Measurements from ENCODE around the gene GLI3. TPM values are rescaled to one million over a fixed set of nuclear protein-coding genes. Genes with fewer than 3 reads are reported as not detected.
A peak's percentile ranks its signal among the peaks of the same experiment; 100 is the strongest.

GLI3 gene
- total RNA-seq, 4 donors from 2014 or later: 8.6 to 12.6 (median 8.7) TPM

DNA sequence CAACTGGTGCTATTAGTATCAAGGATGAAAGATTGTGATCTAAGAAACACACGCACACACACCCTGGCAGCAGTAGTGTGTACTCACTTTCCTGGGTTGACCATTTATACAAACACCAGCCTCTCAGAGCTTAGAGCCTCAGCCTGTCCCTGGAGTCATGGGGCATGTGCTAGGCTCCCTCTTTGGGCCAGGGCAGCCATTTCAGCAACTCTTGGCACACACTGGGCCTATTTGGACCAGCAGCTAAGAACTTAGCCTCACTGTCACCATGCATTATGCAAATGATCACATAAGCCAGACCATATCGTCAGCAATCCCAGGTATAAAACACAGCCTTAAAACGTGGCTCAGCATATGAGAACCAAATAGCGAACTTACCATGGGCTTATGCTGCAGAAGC, 51.3 kb downstream of the GLI3 start:
- no peak overlapping the region for H3K27ac ChIP-seq
- no peaks in the 10 kb centered on the region for H3K9me3 ChIP-seq
- no peak overlapping the region for H3K4me3 ChIP-seq
- TF ChIP-seq CTCF (IDR thresholded peaks at IDR 0.05) (no peak), EP300 (IDR thresholded peaks at IDR 0.05) (no peak), POLR2A (IDR thresholded peaks at IDR 0.05) (no peak)
- no peak for DNase-seq (ENCODE audit: low spot score in 2 of 2)
- WGBS, 2 donors: 75 to 83% methylated on average over 4 of the region's 4 CpGs
- H3K36me3 ChIP-seq: no peaks in the 10 kb centered on the region
- no peaks in the 10 kb centered on the region for H3K4me1 ChIP-seq
- no peaks in the 10 kb centered on the region for H3K27me3 ChIP-seq

GRCh38 chr7:42183547-42183946, 53.5 kb downstream of the GLI3 start:
- TF ChIP-seq CTCF (IDR thresholded peaks at IDR 0.05) (no peak), POLR2A (IDR thresholded peaks at IDR 0.05) (no peak), EP300 (IDR thresholded peaks at IDR 0.05) (no peak)
- peaks cover 0 to 8% (median 0%) of the 10 kb centered on the region in 3 donors for H3K36me3 ChIP-seq
- 81 to 88% methylated on average over 6 of the region's 6 CpGs for WGBS, 2 donors
- no peak for DNase-seq (ENCODE audit: low spot score in 2 of 2)
- no peak overlapping the region for H3K4me3 ChIP-seq
- no peaks in the 10 kb centered on the region for H3K27me3 ChIP-seq
- no peaks in the 10 kb centered on the region for H3K4me1 ChIP-seq
- H3K9me3 ChIP-seq: no peaks in the 10 kb centered on the region
- no peak overlapping the region for H3K27ac ChIP-seq

- H3K27ac ChIP-seq: no peak overlapping the region
- H3K4me1 ChIP-seq: peaks cover 0 to 7% (median 1%) of the 10 kb centered on the region in 4 donors
- no peak overlapping the region for H3K4me3 ChIP-seq
- no peak for TF ChIP-seq CTCF (IDR thresholded peaks at IDR 0.05)
- no peak for TF ChIP-seq POLR2A (IDR thresholded peaks at IDR 0.05)
- TF ChIP-seq EP300 (IDR thresholded peaks at IDR 0.05): no peak
- no peak for DNase-seq (ENCODE audit: low spot score in 2 of 2)
- H3K9me3 ChIP-seq: no peaks in the 10 kb centered on the region
- no peaks in the 10 kb centered on the region for H3K27me3 ChIP-seq
- peaks cover 0 to 8% (median 0%) of the 10 kb centered on the region in 3 donors for H3K36me3 ChIP-seq
- WGBS, 2 donors: 91 to 93% methylated on average over 4 of the region's 4 CpGs
Observed at GRCh38 chr7:42181566-42181965, 55.4 kb downstream of the GLI3 start.

DNA sequence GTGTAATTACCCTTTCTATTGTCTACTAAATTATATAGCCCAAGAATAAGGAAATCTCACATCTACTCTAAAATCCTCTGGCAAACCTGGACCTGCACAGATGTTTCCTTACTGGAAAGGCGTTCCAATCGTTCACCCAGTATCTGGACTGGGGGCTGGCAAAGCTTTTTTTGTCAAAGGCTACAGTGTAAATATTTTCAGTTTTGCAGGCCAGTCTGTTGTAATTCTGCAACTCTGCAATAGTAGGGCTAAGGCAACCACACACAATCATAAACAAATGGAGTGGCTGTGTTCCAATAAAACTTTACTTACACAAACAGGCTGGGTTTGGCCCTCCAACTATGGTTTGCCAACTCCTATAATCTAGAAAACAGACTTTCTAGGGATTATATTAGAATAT, 56.2 kb downstream of the GLI3 start:
- 83 to 86% methylated on average over 2 of the region's 2 CpGs for WGBS, 2 donors
- no peak for TF ChIP-seq EP300 (IDR thresholded peaks at IDR 0.05)
- no peak for TF ChIP-seq POLR2A (IDR thresholded peaks at IDR 0.05)
- TF ChIP-seq CTCF (IDR thresholded peaks at IDR 0.05): no peak
- Histone ChIP-seq H3K36me3 (peaks cover 0 to 8% (median 0%) of the 10 kb centered on the region in 3 donors), H3K9me3 (no peaks in the 10 kb centered on the region), H3K27ac (no peak overlapping the region), H3K4me3 (no peak overlapping the region), H3K4me1 (peaks cover 0 to 14% (median 5%) of the 10 kb centered on the region in 4 donors), H3K27me3 (no peaks in the 10 kb centered on the region)
- no peak for DNase-seq (ENCODE audit: low spot score in 2 of 2)

DNA sequence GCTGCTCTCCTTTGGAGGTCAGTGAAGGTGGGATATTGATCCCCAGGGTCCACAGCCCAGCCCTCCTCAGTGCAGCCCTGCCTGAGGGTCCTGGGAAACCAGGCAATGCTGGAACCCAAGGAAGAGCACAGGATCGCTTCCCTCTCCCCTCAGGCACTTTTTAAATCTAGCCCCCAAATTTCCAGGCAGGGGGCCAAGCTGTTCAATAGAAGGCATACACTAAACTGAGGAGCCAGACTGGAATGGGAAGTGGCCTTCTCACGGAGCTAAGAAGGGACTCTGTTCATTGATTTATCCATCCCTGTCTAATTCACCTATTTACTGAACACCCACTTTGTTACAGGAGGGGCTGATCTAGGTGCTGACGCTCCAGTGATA, 60.3 kb downstream of the GLI3 start:
- 60 to 76% methylated on average over 3 of the region's 3 CpGs for WGBS, 2 donors
- Histone ChIP-seq H3K27ac (peak overlapping the region in 1 of 4 donors; percentile 15), H3K4me3 (no peak overlapping the region), H3K4me1 (peaks cover 0 to 32% (median 11%) of the 10 kb centered on the region in 4 donors), H3K36me3 (peaks cover 0 to 16% (median 0%) of the 10 kb centered on the region in 3 donors), H3K9me3 (no peaks in the 10 kb centered on the region), H3K27me3 (no peaks in the 10 kb centered on the region)
- TF ChIP-seq POLR2A (IDR thresholded peaks at IDR 0.05) (no peak), CTCF (IDR thresholded peaks at IDR 0.05) (no peak), EP300 (IDR thresholded peaks at IDR 0.05) (no peak)
- DNase-seq (ENCODE audit: low spot score in 2 of 2): no peak

Data from tibial nerve (tissue), 4 donors.